Subcutaneous abdominal adipose tissue (tissue), 5 donors: ENCODE data around the gene HOXB7.

Source experiments
- H3K27ac ChIP-seq: one replicate; pipeline ENCODE4 v1.7.0; 2013; ENCODE audit warnings: low read depth, mild to moderate bottlenecking, inconsistent platforms, low read length, moderate library complexity
- H3K27me3 ChIP-seq, 5 donors: one replicate each; pipeline ENCODE4 v1.7.0; 2013; ENCODE audit warnings: low read length in 5 of 5, inconsistent platforms in 1 of 5; ENCODE audit not compliant: control insufficient read depth in 5 of 5, insufficient read depth in 4 of 5
- H3K36me3 ChIP-seq, 5 donors: one replicate each; pipeline ENCODE4 v1.7.0; 2013; ENCODE audit warnings: low read length in 5 of 5; ENCODE audit not compliant: control insufficient read depth in 5 of 5, insufficient read depth in 5 of 5
- H3K4me1 ChIP-seq, 5 donors: one replicate each; pipeline ENCODE4 v1.7.0; 2013; ENCODE audit warnings: low read length in 5 of 5, mild to moderate bottlenecking in 3 of 5, moderate library complexity in 1 of 5; ENCODE audit not compliant: control insufficient read depth in 5 of 5, insufficient read depth in 5 of 5
- H3K4me3 ChIP-seq, 5 donors: one replicate each; pipeline ENCODE4 v1.7.0; 2013; ENCODE audit warnings: low read length in 5 of 5, low read depth in 1 of 5
- H3K9ac ChIP-seq, 5 donors: one replicate each; pipeline ENCODE4 v1.7.0; 2013; ENCODE audit warnings: low read length in 5 of 5, mild to moderate bottlenecking in 4 of 5, moderate library complexity in 3 of 5
- H3K9me3 ChIP-seq, 5 donors: one replicate each; pipeline ENCODE4 v1.7.0; 2013; ENCODE audit warnings: low read length in 5 of 5; ENCODE audit not compliant: control insufficient read depth in 5 of 5
- donor health status: healthy.
- donor health status: healthy.
- donor health status: healthy.
- donor health status: healthy.
- donor health status: healthy.

Gene HOXB7

GRCh38 chr17:48628649-48629410, 18.0 kb upstream of the HOXB7 start:
- Histone ChIP-seq H3K9ac (no peak overlapping the region), H3K4me3 (no peak overlapping the region), H3K9me3 (no peaks in the 10 kb centered on the region), H3K36me3 (no peaks in the 10 kb centered on the region), H3K4me1 (peaks cover 2 to 32% (median 25%) of the 10 kb centered on the region in 5 donors), H3K27me3 (peaks cover 64 to 83% (median 78%) of the 10 kb centered on the region in 5 donors), H3K27ac (no peak overlapping the region)

GRCh38 chr17:48627623-48628521, 17.1 kb upstream of the HOXB7 start:
- Histone ChIP-seq H3K9me3 (no peaks in the 10 kb centered on the region), H3K9ac (no peak overlapping the region), H3K36me3 (no peaks in the 10 kb centered on the region), H3K27ac (no peak overlapping the region), H3K4me1 (peaks cover 2 to 26% (median 23%) of the 10 kb centered on the region in 5 donors), H3K27me3 (peaks cover 66 to 83% (median 76%) of the 10 kb centered on the region in 5 donors), H3K4me3 (no peak overlapping the region)

- peaks cover 66 to 82% (median 74%) of the 10 kb centered on the region in 5 donors for H3K27me3 ChIP-seq
- H3K4me1 ChIP-seq: peaks cover 2 to 26% (median 23%) of the 10 kb centered on the region in 5 donors
- H3K27ac ChIP-seq: no peak overlapping the region
- H3K9ac ChIP-seq: no peak overlapping the region
- peak overlapping the region in 1 of 5 donors; percentile 70 for H3K4me3 ChIP-seq
- no peaks in the 10 kb centered on the region for H3K36me3 ChIP-seq
- H3K9me3 ChIP-seq: no peaks in the 10 kb centered on the region
Measured at GRCh38 chr17:48627118-48627597, 16.3 kb upstream of the HOXB7 start.

- peaks cover 2 to 26% (median 23%) of the 10 kb centered on the region in 5 donors for H3K4me1 ChIP-seq
- H3K27ac ChIP-seq: no peak within 1 kb of the TSS
- peaks cover 68 to 83% (median 71%) of the 10 kb centered on the region in 5 donors for H3K27me3 ChIP-seq
- H3K9me3 ChIP-seq: no peaks in the 10 kb centered on the region
- H3K9ac ChIP-seq: peak within 1 kb of the TSS in 3 of 5 donors; percentile 41 to 55 (median 54)
- no peaks in the 10 kb centered on the region for H3K36me3 ChIP-seq
- H3K4me3 ChIP-seq: peak within 1 kb of the TSS; percentile 48 to 70 (median 66)
Measured at GRCh38 chr17:48626245-48627117, 15.7 kb upstream of the HOXB7 start, which contains the start of gene HOXB9. Gene HOXB9 (minus strand): TSS chr17:48626358. CDS start chr17:48626269, 89 bp downstream.

- no peak overlapping the region for H3K27ac ChIP-seq
- no peaks in the 10 kb centered on the region for H3K36me3 ChIP-seq
- H3K9me3 ChIP-seq: no peaks in the 10 kb centered on the region
- H3K27me3 ChIP-seq: peaks cover 62 to 83% (median 70%) of the 10 kb centered on the region in 5 donors
- peaks cover 2 to 26% (median 23%) of the 10 kb centered on the region in 5 donors for H3K4me1 ChIP-seq
- peak overlapping the region; percentile 48 to 70 (median 66) for H3K4me3 ChIP-seq
- peak overlapping the region in 3 of 5 donors; percentile 41 to 55 (median 54) for H3K9ac ChIP-seq
Measured at GRCh38 chr17:48625495-48626244, 14.9 kb upstream of the HOXB7 start.

GRCh38 chr17:48624544-48625494, 14.0 kb upstream of the HOXB7 start:
- Histone ChIP-seq H3K4me1 (peaks cover 2 to 26% (median 23%) of the 10 kb centered on the region in 5 donors), H3K27ac (no peak overlapping the region), H3K27me3 (peaks cover 59 to 85% (median 72%) of the 10 kb centered on the region in 5 donors), H3K36me3 (no peaks in the 10 kb centered on the region), H3K9me3 (no peaks in the 10 kb centered on the region), H3K9ac (peak overlapping the region in 3 of 5 donors; percentile 52 to 55 (median 54)), H3K4me3 (peak overlapping the region; percentile 48 to 70 (median 66))

- no peak overlapping the region for H3K4me3 ChIP-seq
- H3K27me3 ChIP-seq: peaks cover 56 to 87% (median 72%) of the 10 kb centered on the region in 5 donors
Measured at GRCh38 chr17:48624118-48624517, 13.3 kb upstream of the HOXB7 start.

GRCh38 chr17:48623583-48623982, 12.8 kb upstream of the HOXB7 start:
- no peak overlapping the region for H3K27ac ChIP-seq
- H3K36me3 ChIP-seq: no peaks in the 10 kb centered on the region
- H3K4me1 ChIP-seq: peaks cover 2 to 33% (median 28%) of the 10 kb centered on the region in 5 donors
- no peak overlapping the region for H3K9ac ChIP-seq
- H3K27me3 ChIP-seq: peaks cover 51 to 85% (median 69%) of the 10 kb centered on the region in 5 donors
- no peaks in the 10 kb centered on the region for H3K9me3 ChIP-seq
- H3K4me3 ChIP-seq: no peak overlapping the region

More at GRCh38 chr17:48624118-48624517, 13.3 kb upstream of the HOXB7 start:
- Histone ChIP-seq H3K9ac (no peak overlapping the region), H3K36me3 (no peaks in the 10 kb centered on the region), H3K9me3 (no peaks in the 10 kb centered on the region), H3K4me1 (peaks cover 2 to 28% (median 23%) of the 10 kb centered on the region in 5 donors), H3K27ac (no peak overlapping the region)
